ENCODE data around the gene AGAP3.

The AGAP3 gene

GRCh38 chr7:151186640-151187408 is 100.5 kb downstream of the AGAP3 start, which contains the start of gene ASB10:
TSS of gene ASB10 (minus strand) at chr7:151187250. CDS start at chr7:151187130, 120 bp downstream.
- DNase-seq (ENCODE audit: low read depth) = no peak

DNA sequence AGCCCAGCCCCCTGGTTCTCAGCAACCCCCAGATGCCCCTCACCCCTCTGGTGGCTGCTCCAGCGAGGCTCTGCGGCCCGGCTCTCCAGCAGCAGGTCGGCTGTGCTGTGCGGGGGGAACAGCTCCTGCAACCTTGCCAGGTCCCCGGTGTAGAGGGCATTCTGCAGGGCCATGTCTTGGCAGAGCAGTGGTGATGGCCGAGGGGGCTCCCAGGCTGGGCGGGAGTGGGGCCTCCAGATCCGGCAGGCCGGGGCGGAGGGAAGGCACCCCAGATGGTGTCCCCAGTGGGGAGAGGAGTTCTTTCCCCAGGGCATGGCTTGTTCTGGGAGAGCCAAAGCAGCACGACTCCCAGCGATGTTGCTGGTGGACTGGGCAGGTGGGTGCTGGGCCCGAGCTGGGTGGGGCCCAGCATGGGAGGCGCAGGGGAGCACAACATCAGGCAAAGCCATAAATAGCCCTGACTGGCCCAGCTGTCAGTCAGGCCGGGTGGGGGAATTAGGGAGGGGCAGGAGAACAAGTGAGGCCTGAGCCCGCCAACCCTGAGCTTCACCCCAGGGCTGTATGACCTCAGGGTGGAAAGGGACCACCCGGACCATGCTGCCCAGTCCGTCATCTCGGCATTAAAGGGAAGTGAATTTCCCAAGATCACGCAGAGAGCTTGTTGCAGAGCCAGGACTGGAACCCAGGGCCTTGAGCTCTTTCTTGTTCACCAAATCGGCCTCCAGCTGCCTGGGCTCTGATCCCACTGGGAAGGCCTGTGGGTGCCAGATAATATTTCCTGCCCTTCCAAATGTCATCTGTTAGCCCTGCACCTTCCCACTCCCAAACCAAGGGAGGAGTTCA is 101.4 kb downstream of the AGAP3 start:
- DNase-seq (ENCODE audit: low read depth) = no peak

DNA sequence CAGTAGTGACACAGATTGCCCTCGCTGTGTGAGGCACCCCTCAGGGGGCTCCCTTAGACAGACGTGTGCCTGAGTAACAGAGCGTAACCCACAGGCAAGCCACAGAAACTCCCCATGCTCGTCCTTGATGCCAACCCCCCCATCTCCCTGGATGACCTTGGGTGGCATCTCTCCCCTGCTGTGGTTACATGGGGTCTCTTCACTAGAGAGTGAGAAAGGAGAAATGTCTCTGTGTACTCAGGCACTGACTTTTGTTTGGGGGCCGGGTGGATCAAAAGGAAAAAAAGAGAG is 101.9 kb downstream of the AGAP3 start:
- no peak for DNase-seq (ENCODE audit: low read depth)

DNA sequence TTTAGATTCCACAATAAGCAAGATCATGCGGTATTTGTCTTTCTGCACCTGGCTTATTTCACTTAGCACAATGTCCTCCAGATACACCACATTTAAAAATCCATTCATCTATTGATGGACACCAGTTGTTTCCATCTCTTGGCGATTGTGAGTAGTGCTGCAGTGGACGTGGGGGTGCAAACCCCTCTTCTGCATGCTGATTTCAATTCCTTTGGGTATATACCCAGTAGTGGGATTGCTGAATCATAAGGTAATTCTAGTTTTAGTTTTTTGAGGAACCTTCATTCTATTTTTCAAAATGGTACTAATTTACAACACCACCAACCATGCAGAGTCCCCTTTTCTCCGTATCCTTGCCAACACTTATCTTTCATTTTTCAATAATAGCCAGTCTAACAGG is 102.8 kb downstream of the AGAP3 start:
- no peak for DNase-seq (ENCODE audit: low read depth)

- DNase-seq (ENCODE audit: low read depth) = no peak
Observed at GRCh38 chr7:151191544-151191943, 105.3 kb downstream of the AGAP3 start.

DNA sequence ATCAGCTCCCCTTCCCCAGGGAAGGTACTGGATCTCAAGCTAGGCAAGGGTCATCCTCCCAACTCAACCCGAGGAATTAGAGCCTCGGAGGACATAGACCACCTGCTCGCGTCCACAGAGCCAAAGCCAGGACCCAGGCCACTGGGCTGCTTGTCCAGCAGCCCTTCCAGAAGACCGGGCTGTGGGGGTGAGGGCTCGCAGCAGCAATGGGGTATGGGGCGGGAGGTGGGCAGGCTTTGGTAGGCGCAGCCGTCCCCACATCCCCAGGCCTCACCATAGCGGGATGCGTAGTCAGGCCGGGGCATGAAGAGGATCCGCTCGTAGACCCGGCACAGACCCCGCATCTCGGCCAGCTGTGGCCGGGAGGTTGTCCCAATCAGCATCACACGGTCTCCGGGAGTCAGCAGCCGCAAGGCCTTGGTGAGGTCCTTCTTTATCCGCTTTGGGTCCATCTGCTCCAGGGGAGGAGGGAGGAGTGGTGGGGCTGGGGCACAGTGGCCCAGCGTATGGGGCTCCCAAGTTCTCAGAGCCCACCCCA is 105.8 kb downstream of the AGAP3 start:
- no peak for DNase-seq (ENCODE audit: low read depth)

DNA sequence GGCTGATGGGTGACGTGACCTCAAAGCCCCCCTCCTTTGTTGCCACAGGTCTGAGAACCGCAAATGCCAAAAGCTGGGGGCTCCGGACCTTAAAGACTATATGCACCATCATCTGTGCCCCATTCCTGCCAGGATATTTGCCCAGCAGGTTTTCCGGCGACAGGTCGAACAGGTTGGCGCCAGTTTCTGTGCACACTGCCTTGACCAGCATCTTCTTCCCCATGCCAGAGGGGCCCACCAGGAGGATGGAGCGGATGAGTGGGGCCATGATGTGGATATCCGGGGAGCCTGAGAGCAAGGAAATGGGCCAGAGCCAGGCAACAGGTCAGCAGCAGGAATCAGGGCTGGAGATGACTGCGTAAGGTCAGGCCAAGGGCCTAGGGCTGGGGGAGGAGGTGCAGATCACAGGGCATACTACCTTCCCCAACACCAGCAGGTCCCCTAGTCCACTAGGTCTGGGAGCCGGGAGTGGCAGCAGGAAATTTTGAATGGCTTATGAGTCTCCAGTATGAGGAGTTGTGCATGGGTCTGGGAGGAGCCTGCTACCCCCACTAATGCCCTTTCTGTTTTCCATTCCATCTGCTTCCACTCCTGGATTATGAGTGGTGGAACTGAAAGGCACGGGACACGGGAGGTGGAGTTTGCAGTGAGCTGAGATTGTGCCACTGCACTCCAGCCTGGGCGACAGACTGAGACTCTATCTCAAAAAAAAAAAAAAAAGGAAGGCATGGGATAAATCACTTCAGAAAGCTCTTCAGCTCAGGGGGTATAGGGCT is 107.1 kb downstream of the AGAP3 start:
- DNase-seq (ENCODE audit: low read depth) = no peak

Measured in activated T-cell treated with anti-CD3 and anti-CD28 coated beads for 48 hours (primary cell).